Inferior parietal cortex (tissue), 1 donor: ENCODE data around the gene GGTLC3.
"Not testable (repeated sequence)": the region's sequence is repeated elsewhere in the genome, so short reads cannot be mapped to it uniquely, and the experiment has no call there.

Source experiments
- DNase-seq: peaks from one replicate; pipeline ENCODE4 v3.0.0-alpha.2; 2016; ENCODE audit errors: extremely low spot score

The GGTLC3 gene

GRCh38 chr22:18513454-18513853 is 4.5 kb downstream of the GGTLC3 start:
- DNase-seq = not testable (repeated sequence)

GRCh38 chr22:18512378-18512777 is 5.6 kb downstream of the GGTLC3 start:
- not testable (repeated sequence) for DNase-seq

- not testable (repeated sequence) for DNase-seq
Measured at GRCh38 chr22:18511327-18511726, 6.6 kb downstream of the GGTLC3 start.

- DNase-seq = not testable (repeated sequence)
Measured at GRCh38 chr22:18496227-18496626, 21.7 kb downstream of the GGTLC3 start.
